ENCODE results near the gene OPCML.

The OPCML gene

GRCh38 chr11:132824642-132825041, 707.7 kb downstream of the OPCML start:
- no peak for DNase-seq (ENCODE audit: low spot score)
- TF ChIP-seq, protein P1, sequence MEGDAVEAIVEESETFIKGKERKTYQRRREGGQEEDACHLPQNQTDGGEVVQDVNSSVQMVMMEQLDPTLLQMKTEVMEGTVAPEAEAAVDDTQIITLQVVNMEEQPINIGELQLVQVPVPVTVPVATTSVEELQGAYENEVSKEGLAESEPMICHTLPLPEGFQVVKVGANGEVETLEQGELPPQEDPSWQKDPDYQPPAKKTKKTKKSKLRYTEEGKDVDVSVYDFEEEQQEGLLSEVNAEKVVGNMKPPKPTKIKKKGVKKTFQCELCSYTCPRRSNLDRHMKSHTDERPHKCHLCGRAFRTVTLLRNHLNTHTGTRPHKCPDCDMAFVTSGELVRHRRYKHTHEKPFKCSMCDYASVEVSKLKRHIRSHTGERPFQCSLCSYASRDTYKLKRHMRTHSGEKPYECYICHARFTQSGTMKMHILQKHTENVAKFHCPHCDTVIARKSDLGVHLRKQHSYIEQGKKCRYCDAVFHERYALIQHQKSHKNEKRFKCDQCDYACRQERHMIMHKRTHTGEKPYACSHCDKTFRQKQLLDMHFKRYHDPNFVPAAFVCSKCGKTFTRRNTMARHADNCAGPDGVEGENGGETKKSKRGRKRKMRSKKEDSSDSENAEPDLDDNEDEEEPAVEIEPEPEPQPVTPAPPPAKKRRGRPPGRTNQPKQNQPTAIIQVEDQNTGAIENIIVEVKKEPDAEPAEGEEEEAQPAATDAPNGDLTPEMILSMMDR (IDR thresholded peaks at IDR 0.05; ENCODE audit: extremely low read depth, missing control alignments): no peak

GRCh38 chr11:132822276-132822675, 710.0 kb downstream of the OPCML start:
- TF ChIP-seq, protein P1 (IDR thresholded peaks at IDR 0.05; ENCODE audit: extremely low read depth, missing control alignments): no peak
- DNase-seq (ENCODE audit: low spot score): no peak

- TF ChIP-seq, protein P1 (IDR thresholded peaks at IDR 0.05; ENCODE audit: extremely low read depth, missing control alignments): no peak
- no peak for DNase-seq (ENCODE audit: low spot score)
Measured at GRCh38 chr11:132821499-132821898, 710.8 kb downstream of the OPCML start.

GRCh38 chr11:132821014-132821413, 711.3 kb downstream of the OPCML start:
- TF ChIP-seq, protein P1 (IDR thresholded peaks at IDR 0.05; ENCODE audit: extremely low read depth, missing control alignments): no peak
- DNase-seq (ENCODE audit: low spot score): no peak

DNA sequence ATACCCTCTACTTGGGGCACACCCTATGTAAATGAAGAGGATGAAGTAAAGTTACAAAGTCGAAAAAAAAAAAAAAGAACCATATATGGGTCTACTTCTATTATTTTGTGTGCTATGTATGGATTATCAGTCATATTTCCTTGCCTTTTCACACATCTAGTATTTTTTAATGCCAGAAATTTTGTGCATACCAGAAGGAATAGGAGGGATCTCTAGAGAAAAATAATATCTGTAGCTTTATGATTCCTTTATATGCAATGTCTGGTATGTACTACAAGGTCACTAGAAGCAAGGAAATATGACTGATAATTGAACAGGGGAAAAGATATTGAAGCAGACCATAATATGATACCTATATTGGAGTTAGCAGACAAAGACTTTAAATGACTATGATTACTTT, 713.4 kb downstream of the OPCML start:
- DNase-seq (ENCODE audit: low spot score): no peak
- TF ChIP-seq, protein P1 (IDR thresholded peaks at IDR 0.05; ENCODE audit: extremely low read depth, missing control alignments): no peak

DNA sequence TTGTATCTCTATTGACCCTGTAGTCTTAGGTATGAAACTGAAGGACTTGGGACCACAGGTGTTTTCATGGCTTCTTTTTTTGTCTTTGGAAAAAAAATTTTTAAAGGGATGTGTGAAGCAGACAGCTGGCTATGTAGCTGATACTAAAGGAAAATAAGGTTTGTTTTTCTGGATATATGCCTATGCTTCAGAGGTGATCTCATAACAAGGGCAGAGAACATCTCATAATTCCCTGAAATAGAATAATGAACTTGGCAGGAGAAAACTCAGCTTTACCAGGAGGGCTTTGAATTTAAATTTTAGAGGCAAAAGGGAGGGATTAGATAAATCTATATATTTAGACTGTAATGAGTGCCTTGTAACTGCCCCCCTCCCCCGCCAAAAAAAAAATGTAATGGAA, 714.9 kb downstream of the OPCML start:
- TF ChIP-seq, protein P1 (IDR thresholded peaks at IDR 0.05; ENCODE audit: extremely low read depth, missing control alignments): no peak
- DNase-seq (ENCODE audit: low spot score): no peak

- TF ChIP-seq, protein P1 (IDR thresholded peaks at IDR 0.05; ENCODE audit: extremely low read depth, missing control alignments): no peak
- DNase-seq (ENCODE audit: low spot score): no peak
Measured at GRCh38 chr11:132814410-132814809, 717.9 kb downstream of the OPCML start.
